IMR-90 (cell line): ENCODE results near the gene RAB11FIP4. TPM values are rescaled to one million over a fixed set of nuclear protein-coding genes. Genes with fewer than 3 reads are reported as not detected.
A peak's percentile ranks its signal among the peaks of the same experiment; 100 is the strongest.

Experiments
- ATAC-seq: fragments of 200-7000 bp; cut with Tn5 transposase; 2 replicates; pipeline ENCODE4 v1.9.1; 2020; ENCODE audit warnings: low read depth, mild to moderate bottlenecking, moderate library complexity
- BruUV-seq: library from RNA; stranded (reverse); fragments of 400-500 nt; replicated peaks from 2 replicates; lab custom pipeline; 2021; lab: Mats Ljungman, UMichigan
- CTCF ChIA-PET: fragments of 300-600 bp; formaldehyde crosslinking; extraction: SDS; loops from one replicate; lab custom pipeline; 2021; ENCODE audit warnings: antibody characterized with exemption; lab: Yijun Ruan, JAX
- POLR2A ChIA-PET: fragments of 300-600 bp; sonication (Branson Sonifier 250); formaldehyde crosslinking; loops from one replicate; lab custom pipeline; 2022; ENCODE audit warnings: antibody characterized with exemption; ENCODE audit not compliant: unreplicated experiment; lab: Charles Lee
- DNase-seq: peaks from one replicate; pipeline ENCODE4 v3.0.0; 2013
- H2AFZ ChIP-seq: replicated peaks from 2 replicates; pipeline ENCODE3; 2013; ENCODE audit warnings: low read length, mild to moderate bottlenecking; ENCODE audit not compliant: poor library complexity
- H2AK5ac ChIP-seq: 2 replicates; pipeline ENCODE4 v1.6.1; 2013; ENCODE audit warnings: low read depth, low read length, inconsistent platforms
- H2AK9ac ChIP-seq: replicated peaks from 2 replicates; pipeline ENCODE3; 2013; ENCODE audit warnings: mild to moderate bottlenecking, low read depth, low read length, moderate library complexity; ENCODE audit not compliant: poor library complexity
- H2BK120ac ChIP-seq: 2 replicates; pipeline ENCODE4 v1.6.1; 2013; ENCODE audit warnings: low read depth, low read length, inconsistent platforms
- H2BK15ac ChIP-seq: 3 replicates; pipeline ENCODE4 v1.6.1; 2013; ENCODE audit warnings: low read depth, low read length, inconsistent platforms
- H2BK20ac ChIP-seq: 2 replicates; pipeline ENCODE4 v1.6.1; 2013; ENCODE audit warnings: low read depth, mild to moderate bottlenecking, inconsistent platforms, low read length, moderate library complexity
- H2BK5ac ChIP-seq: 2 replicates; pipeline ENCODE4 v1.6.1; 2013; ENCODE audit warnings: mild to moderate bottlenecking, low read depth, low read length, inconsistent platforms; ENCODE audit not compliant: poor library complexity, severe bottlenecking
- H3K14ac ChIP-seq: replicated peaks from 2 replicates; pipeline ENCODE4 v1.6.1; 2013; ENCODE audit warnings: low read depth, low read length, inconsistent platforms
- H3K18ac ChIP-seq: 2 replicates; pipeline ENCODE4 v1.6.1; 2013; ENCODE audit warnings: low read depth, low read length, control low read depth
- H3K23ac ChIP-seq: 2 replicates; pipeline ENCODE4 v1.6.1; 2013; ENCODE audit warnings: low read depth, low read length, inconsistent platforms
- H3K27ac ChIP-seq: 2 replicates; pipeline ENCODE4 v1.5.1; 2013; ENCODE audit warnings: mild to moderate bottlenecking, control low read depth, low read length; ENCODE audit not compliant: insufficient read depth
- H3K27me3 ChIP-seq: 2 replicates; pipeline ENCODE4 v1.6.1; 2013; ENCODE audit warnings: low read length; ENCODE audit not compliant: control insufficient read depth, insufficient read depth
- H3K36me3 ChIP-seq: 2 replicates; pipeline ENCODE4 v1.6.1; 2013; ENCODE audit warnings: low read length, mixed read lengths; ENCODE audit not compliant: control insufficient read depth, insufficient read depth
- H3K4ac ChIP-seq: 2 replicates; pipeline ENCODE4 v1.6.1; 2013; ENCODE audit warnings: low read depth, low read length, inconsistent platforms
- H3K4me1 ChIP-seq: 2 replicates; pipeline ENCODE4 v1.6.1; 2013; ENCODE audit warnings: low read length, mixed read lengths; ENCODE audit not compliant: control insufficient read depth, insufficient read depth
- H3K4me2 ChIP-seq: 2 replicates; pipeline ENCODE4 v1.6.1; 2013; ENCODE audit warnings: low read depth, mild to moderate bottlenecking, control low read depth, low read length, moderate library complexity
- H3K4me3 ChIP-seq: 2 replicates; pipeline ENCODE4 v1.5.1; 2013; ENCODE audit warnings: low read depth, mild to moderate bottlenecking, control low read depth, low read length, moderate library complexity; ENCODE audit not compliant: insufficient read depth
- H3K56ac ChIP-seq: 2 replicates; pipeline ENCODE4 v1.6.1; 2013; ENCODE audit warnings: low read length, inconsistent platforms; ENCODE audit not compliant: insufficient read depth; ENCODE audit errors: extremely low read depth
- H3K79me1 ChIP-seq, 2 experiments: 2 replicates each; pipeline ENCODE4 v1.6.1; 2013; ENCODE audit warnings: low read length in 2 of 2, inconsistent platforms in 1 of 2, low read depth in 1 of 2
- H3K9ac ChIP-seq: 2 replicates; pipeline ENCODE4 v1.6.1; 2013; ENCODE audit warnings: low read depth, low read length, control low read depth
- H3K9me1 ChIP-seq: 2 replicates; pipeline ENCODE4 v1.6.1; 2013; ENCODE audit warnings: low read length, inconsistent platforms; ENCODE audit not compliant: insufficient read depth
- H3K9me3 ChIP-seq: 2 replicates; pipeline ENCODE4 v1.6.1; 2013; ENCODE audit warnings: low read length; ENCODE audit not compliant: control insufficient read depth, insufficient read depth
- H4K20me1 ChIP-seq: 2 replicates; pipeline ENCODE4 v1.6.1; 2013; ENCODE audit warnings: low read length, inconsistent platforms; ENCODE audit not compliant: insufficient read depth
- H4K5ac ChIP-seq: 2 replicates; pipeline ENCODE4 v1.6.1; 2013; ENCODE audit warnings: mild to moderate bottlenecking, low read depth, low read length, control low read depth
- H4K8ac ChIP-seq, 2 experiments: 2 replicates each; pipeline ENCODE4 v1.6.1; 2013; ENCODE audit warnings: low read depth in 2 of 2, low read length in 2 of 2, control low read depth in 1 of 2, inconsistent platforms in 1 of 2
- H4K91ac ChIP-seq: 2 replicates; pipeline ENCODE4 v1.6.1; 2013; ENCODE audit warnings: low read depth, low read length, inconsistent platforms; ENCODE audit not compliant: insufficient read depth
- MAZ ChIP-seq: IDR thresholded peaks from 2 replicates; pipeline ENCODE4 v1.6.1; 2012; ENCODE audit warnings: low read depth, mild to moderate bottlenecking, low read length, improper control_type of control experiment, moderate library complexity, borderline replicate concordance
- POLR2A ChIP-seq: IDR thresholded peaks from 2 replicates; pipeline ENCODE4 v1.6.1; 2012; ENCODE audit warnings: mild to moderate bottlenecking, low read depth, low read length
- RAD21 ChIP-seq: IDR thresholded peaks from 2 replicates; pipeline ENCODE4 v1.6.1; 2012; ENCODE audit warnings: low read length, improper control_type of control experiment
- RCOR1 ChIP-seq: IDR thresholded peaks from 2 replicates; pipeline ENCODE4 v1.6.1; 2012; ENCODE audit warnings: mild to moderate bottlenecking, low read length, improper control_type of control experiment; ENCODE audit not compliant: insufficient replicate concordance
- RFX5 ChIP-seq: IDR thresholded peaks from 2 replicates; pipeline ENCODE4 v1.8.0; 2012; ENCODE audit warnings: low read depth, mild to moderate bottlenecking, low read length, moderate library complexity
- WGBS, 2 experiments: methylation state at CpG; one replicate each; pipeline versions ENCODE4 v1.1.5 to v1.1.7; 2013; ENCODE audit warnings: missing lambda C conversion rate in 2 of 2; ENCODE audit not compliant: insufficient read length in 1 of 2; ENCODE audit errors: extremely low coverage in 2 of 2; 5-methylcytosine and 5-hydroxymethylcytosine counted together
- dilution Hi-C: fragments of 300-500 bp; cut with HindIII; formaldehyde crosslinking; loops from one replicate; pipeline ENCODE4 v1.14.3; 2018; ENCODE audit warnings: low sequenced_read_pairs; ENCODE audit not compliant: unreplicated experiment
- in situ Hi-C: fragments of 300-500 bp; cut with MboI; formaldehyde crosslinking; loops from 3 replicates; pipeline ENCODE4 v1.14.3; 2019; ENCODE audit warnings: low sequenced_read_pairs, inconsistent platforms, mixed read lengths
- intact Hi-C: fragments of 100-400 bp; cut with micrococcal nuclease; formaldehyde crosslinking; loops from 2 replicates; pipeline ENCODE4 v1.10.0; 2022
- polyA plus RNA-seq, 3 experiments: library from polyadenylated mRNA; depleted of rRNA; stranded (reverse); fragments of >200 nt; gene quantifications; 2 replicates each; pipeline ENCODE4 v1.2.3, GENCODE V29; 2012; ENCODE audit warnings: low replicate concordance in 1 of 3
- total RNA-seq: library from RNA; depleted of rRNA; stranded (reverse); fragments of >200 nt; gene quantifications from 2 replicates; pipeline ENCODE4 v1.2.3, GENCODE V29; 2012

RAB11FIP4 gene
- total and polyA plus RNA-seq, 2 of the 4 experiments (the other 2 are of a cell fraction) = 0.68 to 1.1 TPM

GRCh38 chr17:31393749-31394146, 2.3 kb downstream of the RAB11FIP4 start (continued):
- TF ChIP-seq RFX5 (no peak), RAD21 (no peak), MAZ (no peak), POLR2A (no peak)

DNA sequence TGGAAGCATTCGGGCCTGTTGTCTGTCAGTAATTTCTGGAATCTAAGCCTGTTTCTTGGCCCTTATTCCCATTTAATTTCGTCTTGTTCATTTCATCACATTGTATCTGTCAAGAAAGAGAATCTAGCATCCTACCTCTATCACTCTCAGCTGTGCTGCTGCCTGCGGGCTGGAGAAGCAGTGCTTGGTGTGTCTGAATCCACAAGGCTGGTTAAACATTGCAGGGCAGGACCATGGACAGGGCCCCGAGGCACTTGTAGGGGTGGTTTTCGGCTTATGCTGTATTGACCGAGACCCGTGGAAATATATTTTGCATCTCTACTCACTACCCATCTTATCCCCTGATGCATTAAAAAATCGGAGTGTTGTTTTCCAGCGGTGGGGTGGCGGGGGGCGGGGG, 3.1 kb downstream of the RAB11FIP4 start:
- peak; percentile 91 for ATAC-seq
- Histone ChIP-seq H3K79me1 (no peaks in the 10 kb centered on the region), H3K23ac (no peak overlapping the region), H3K14ac (no peak overlapping the region), H2BK5ac (no peak overlapping the region), H2BK120ac (no peak overlapping the region), H4K20me1 (no peaks in the 10 kb centered on the region; the same call in none of the 2 replicates), H2BK15ac (no peak overlapping the region), H3K27me3 (peaks cover 51% of the 10 kb centered on the region), H3K27ac (no peak overlapping the region), H3K4me3 (no peak overlapping the region), H2AFZ (no peak overlapping the region), H3K4ac (no peak overlapping the region), H3K56ac (no peak overlapping the region), H3K18ac (no peak overlapping the region), H3K36me3 (no peaks in the 10 kb centered on the region), H4K8ac (no peak overlapping the region), H3K4me2 (no peak overlapping the region), H4K5ac (no peak overlapping the region), H3K4me1 (peaks cover 2% of the 10 kb centered on the region; the same call in 1 of the 2 replicates), H2BK20ac (no peak overlapping the region), H3K9me1 (no peaks in the 10 kb centered on the region), H3K9ac (no peak overlapping the region), H2AK5ac (no peak overlapping the region), H3K9me3 (no peaks in the 10 kb centered on the region), H4K91ac (no peak overlapping the region), H2AK9ac (no peak overlapping the region)
- dilution Hi-C loops = no loop called here
- WGBS, 2 experiments = 80% methylated on average over 1 of the region's 11 CpGs; no CpG with 5 or more reads in 1 of the 2 experiments
- intact Hi-C loops = no loop called here
- CTCF ChIA-PET = no interaction called here
- DNase-seq = peak; percentile 77
- POLR2A ChIA-PET = no interaction called here
- no TSS peak for BruUV-seq
- TF ChIP-seq POLR2A (no peak), RCOR1 (peak; percentile 73)
- in situ Hi-C loops = no loop called here
